Thyroid gland (tissue), 4 donors: ENCODE measurements around the gene MAP7D1. TPM values are rescaled to one million over a fixed set of nuclear protein-coding genes. Genes with fewer than 3 reads are reported as not detected.

ENCODE experiments used
- DNase-seq, 2 donors: peaks; one replicate each; pipeline ENCODE4 v3.0.0-alpha.2; 2019
- H3K27ac ChIP-seq, 3 donors: fragments of 200-600 bp; sonication (generic); 1 replicate in 2 of 3; 2 replicates in 1 of 3; pipeline ENCODE4 v1.5.1; 2016 to 2019; ENCODE audit warnings: mild to moderate bottlenecking in 1 of 3, moderate library complexity in 1 of 3
- H3K27me3 ChIP-seq: fragments of 200-600 bp; sonication (generic); one replicate; pipeline ENCODE4 v1.5.1; 2019
- H3K36me3 ChIP-seq, 2 donors: fragments of 200-600 bp; sonication (generic); one replicate each; pipeline ENCODE4 v1.5.1; 2016 to 2019
- H3K4me1 ChIP-seq, 2 donors: fragments of 200-600 bp; sonication (generic); one replicate each; pipeline ENCODE4 v1.5.1; 2017 to 2019
- H3K4me3 ChIP-seq, 3 donors: fragments of 200-600 bp; sonication (generic); replicated peaks in 1 of 3; 1 replicate in 2 of 3; 2 replicates in 1 of 3; pipeline ENCODE4 v1.5.1; 2016; ENCODE audit warnings: mild to moderate bottlenecking in 1 of 3
- H3K9me3 ChIP-seq: fragments of 200-600 bp; sonication (generic); one replicate; pipeline ENCODE4 v1.5.1; 2017
- POLR2A ChIP-seq, 2 donors: fragments of 450-650 bp; IDR thresholded peaks; one replicate each; pipeline ENCODE4 v1.6.1; 2017; ENCODE audit warnings: antibody characterized with exemption in 2 of 2, mild to moderate bottlenecking in 2 of 2, moderate library complexity in 1 of 2
- WGBS, 2 donors: methylation state at CpG; one replicate each; pipeline ENCODE4 v1.1.5; 2017; 5-methylcytosine and 5-hydroxymethylcytosine counted together
- intact Hi-C: fragments of 100-400 bp; cut with DNase I; formaldehyde crosslinking; loops from one replicate; pipeline ENCODE4 v1.15.1; 2023
- total RNA-seq, 4 donors: library from RNA; depleted of rRNA; stranded (reverse); fragments of >200 nt; gene quantifications; one replicate each; pipeline ENCODE4 v1.2.3, GENCODE V29; 2016
- TF ChIP-seq, protein P1 (sequence below), 6 experiments: fragments of 200-600 bp in 3 of 6; fragments of 450-650 bp in 3 of 6; sonication (generic) in 3 of 6; IDR thresholded peaks; one replicate each; pipeline ENCODE4 v1.5.1; 2016 to 2019; ENCODE audit warnings: antibody characterized with exemption in 6 of 6, mild to moderate bottlenecking in 2 of 6, inconsistent platforms in 1 of 6, moderate library complexity in 1 of 6

The MAP7D1 gene
- total RNA-seq, 4 donors from 2014 or later = 63.6 to 75.0 (median 68.7) TPM

DNA sequence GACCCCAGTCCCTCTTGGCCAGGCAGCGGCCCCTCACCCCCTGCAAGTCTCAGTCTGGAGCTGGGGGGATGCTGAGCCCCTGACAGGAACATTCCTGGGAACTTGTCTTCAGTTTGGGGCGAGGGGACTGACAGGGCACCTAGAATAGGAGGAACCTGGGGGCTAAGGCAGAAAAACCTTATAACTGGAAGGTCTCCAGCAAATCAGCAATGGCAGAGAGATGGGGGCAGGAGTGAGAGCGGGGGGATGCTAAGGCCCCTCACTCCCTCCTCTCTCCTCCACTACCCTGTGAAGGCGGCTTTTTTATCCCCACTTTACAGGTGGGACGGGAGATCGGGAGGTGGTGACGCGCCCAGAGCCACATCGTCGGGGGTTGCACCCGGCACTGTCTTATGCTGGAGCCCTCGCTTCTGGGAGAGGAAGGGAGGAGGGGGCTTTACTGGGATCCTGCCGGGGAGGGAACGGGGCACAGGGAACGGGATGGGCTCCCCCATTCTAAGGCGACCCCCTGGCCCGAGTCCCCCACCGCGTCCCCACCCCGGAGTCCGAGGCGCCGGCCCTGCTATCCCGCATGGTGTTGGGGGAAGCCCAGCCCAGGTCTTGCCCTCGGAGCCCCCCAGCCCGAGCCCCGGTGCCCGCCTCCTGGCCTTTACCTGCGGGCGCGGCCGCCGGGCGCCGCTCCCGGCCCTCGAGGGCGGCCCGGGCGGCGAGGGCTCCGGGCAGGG is 31.4 kb upstream of the MAP7D1 start:
- intact Hi-C loops = no loop called here
- Histone ChIP-seq H3K27ac (no peak overlapping the region), H3K4me3 (peak overlapping the region in 1 of 3 donors; percentile 35), H3K9me3 (no peaks in the 10 kb centered on the region), H3K27me3 (no peaks in the 10 kb centered on the region), H3K36me3 (no peaks in the 10 kb centered on the region), H3K4me1 (peaks cover 5 to 19% of the 10 kb centered on the region in 2 donors)
- 66 to 69% methylated on average over 12 to 13 of the region's 42 CpGs for WGBS, 2 donors
- no peak for DNase-seq
- no peak for TF ChIP-seq POLR2A (IDR thresholded peaks at IDR 0.05)
- TF ChIP-seq, protein P1, sequence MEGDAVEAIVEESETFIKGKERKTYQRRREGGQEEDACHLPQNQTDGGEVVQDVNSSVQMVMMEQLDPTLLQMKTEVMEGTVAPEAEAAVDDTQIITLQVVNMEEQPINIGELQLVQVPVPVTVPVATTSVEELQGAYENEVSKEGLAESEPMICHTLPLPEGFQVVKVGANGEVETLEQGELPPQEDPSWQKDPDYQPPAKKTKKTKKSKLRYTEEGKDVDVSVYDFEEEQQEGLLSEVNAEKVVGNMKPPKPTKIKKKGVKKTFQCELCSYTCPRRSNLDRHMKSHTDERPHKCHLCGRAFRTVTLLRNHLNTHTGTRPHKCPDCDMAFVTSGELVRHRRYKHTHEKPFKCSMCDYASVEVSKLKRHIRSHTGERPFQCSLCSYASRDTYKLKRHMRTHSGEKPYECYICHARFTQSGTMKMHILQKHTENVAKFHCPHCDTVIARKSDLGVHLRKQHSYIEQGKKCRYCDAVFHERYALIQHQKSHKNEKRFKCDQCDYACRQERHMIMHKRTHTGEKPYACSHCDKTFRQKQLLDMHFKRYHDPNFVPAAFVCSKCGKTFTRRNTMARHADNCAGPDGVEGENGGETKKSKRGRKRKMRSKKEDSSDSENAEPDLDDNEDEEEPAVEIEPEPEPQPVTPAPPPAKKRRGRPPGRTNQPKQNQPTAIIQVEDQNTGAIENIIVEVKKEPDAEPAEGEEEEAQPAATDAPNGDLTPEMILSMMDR (IDR thresholded peaks at IDR 0.05) = no peak

DNA sequence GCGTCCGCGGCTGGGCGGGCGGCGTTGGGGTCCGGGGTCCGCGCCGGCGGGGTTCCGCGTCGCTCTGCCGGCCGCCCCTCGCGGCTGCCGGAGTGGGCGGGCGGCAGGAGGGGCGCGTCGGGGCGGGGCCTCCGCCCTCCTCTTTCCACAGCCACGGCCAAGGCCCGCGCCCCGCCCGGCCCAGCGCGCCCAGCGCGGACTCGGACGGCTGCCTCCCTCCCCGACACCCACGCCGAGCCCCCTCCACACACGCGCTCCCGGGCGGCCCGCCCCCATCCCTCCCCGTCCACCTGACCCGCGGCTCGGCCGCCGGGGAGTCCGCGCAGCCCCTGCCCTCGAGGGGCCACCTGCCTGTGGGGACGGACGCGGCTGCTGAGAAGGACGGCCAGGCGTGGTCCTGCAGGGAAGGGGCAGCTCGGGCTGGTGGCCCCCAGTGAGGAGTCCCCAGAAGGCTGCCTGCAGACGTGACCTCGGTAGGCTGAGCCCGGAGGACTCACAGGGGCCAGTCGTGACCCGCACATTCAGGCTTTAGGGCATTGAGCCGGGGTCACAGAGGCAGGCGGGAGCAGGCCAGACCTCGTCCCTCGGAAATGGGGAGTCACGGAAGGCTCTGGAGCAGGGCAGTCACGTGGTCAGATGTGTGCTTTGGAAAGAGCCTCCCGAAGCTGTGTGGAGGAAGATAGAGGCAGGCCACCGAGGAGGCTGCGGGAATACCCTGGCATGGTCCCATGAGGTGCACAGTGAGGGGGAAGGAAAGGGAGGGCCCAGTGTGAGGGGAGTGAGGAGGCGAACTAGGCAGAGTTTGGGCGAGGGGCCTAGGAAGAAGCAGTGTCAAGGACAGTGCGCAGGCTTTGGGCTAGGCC is 30.6 kb upstream of the MAP7D1 start, which contains the start of gene COL8A2:
Gene COL8A2 (minus strand): TSS at position 94 of the 863 bp plus-strand sequence. CDS start 24,980 bp downstream, outside the sequence.
- Histone ChIP-seq H3K27ac (peak within 1 kb of the TSS in 1 of 3 donors; percentile 45), H3K27me3 (no peaks in the 10 kb centered on the region), H3K4me3 (peak within 1 kb of the TSS in 1 of 3 donors; percentile 35), H3K4me1 (peaks cover 5 to 19% of the 10 kb centered on the region in 2 donors), H3K36me3 (no peaks in the 10 kb centered on the region), H3K9me3 (no peaks in the 10 kb centered on the region)
- TF ChIP-seq, protein P1 (IDR thresholded peaks at IDR 0.05) = no peak
- TF ChIP-seq POLR2A (IDR thresholded peaks at IDR 0.05) = peak in 1 of 2 donors; percentile 37
- intact Hi-C loops = no loop called here
- 28 to 32% methylated on average over 25 of the region's 77 CpGs for WGBS, 2 donors
- DNase-seq = peak; percentile 80 to 83

DNA sequence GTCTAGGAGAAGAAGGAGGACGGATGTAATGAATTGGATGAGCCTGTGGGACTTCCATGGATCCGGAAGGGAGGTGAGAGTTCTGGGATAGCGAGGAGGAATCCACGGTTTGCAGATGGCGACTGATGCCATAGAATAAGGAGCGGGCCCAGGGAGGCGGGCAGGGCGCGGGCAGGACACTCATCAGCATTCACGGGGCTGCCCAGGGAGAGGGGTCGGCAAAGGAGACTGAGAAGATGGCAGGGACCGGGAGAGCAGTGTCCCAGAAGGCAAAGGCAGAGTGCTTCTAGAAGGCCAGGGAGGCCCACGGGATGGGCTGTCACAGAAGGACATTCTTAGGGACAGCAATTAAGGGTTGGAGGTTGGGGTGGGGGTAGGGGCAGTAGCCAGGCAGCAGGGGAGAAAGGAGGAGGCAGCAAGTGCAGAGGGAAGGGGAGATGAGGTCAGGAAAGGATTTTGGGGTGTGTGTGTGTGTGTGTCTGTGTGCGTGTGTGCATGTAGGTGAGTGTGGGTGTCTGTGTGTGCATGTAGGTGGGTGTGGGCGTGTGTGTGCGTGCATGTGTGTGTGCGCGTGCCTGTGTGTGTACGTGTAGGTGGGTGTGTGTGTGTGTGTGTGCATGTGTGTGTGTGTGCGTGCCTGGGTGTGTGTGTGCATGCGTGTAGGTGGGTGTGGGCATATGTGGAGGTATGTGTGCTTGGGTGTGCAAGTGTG is 29.8 kb upstream of the MAP7D1 start:
- Histone ChIP-seq H3K36me3 (no peaks in the 10 kb centered on the region), H3K27me3 (no peaks in the 10 kb centered on the region), H3K9me3 (no peaks in the 10 kb centered on the region), H3K27ac (no peak overlapping the region), H3K4me1 (peaks cover 5 to 19% of the 10 kb centered on the region in 2 donors), H3K4me3 (no peak overlapping the region)
- WGBS, 2 donors = 83 to 85% methylated on average over 21 of the region's 21 CpGs
- no peak for DNase-seq
- intact Hi-C loops = no loop called here
- TF ChIP-seq, protein P1 (IDR thresholded peaks at IDR 0.05) = no peak
- TF ChIP-seq POLR2A (IDR thresholded peaks at IDR 0.05) = no peak

DNA sequence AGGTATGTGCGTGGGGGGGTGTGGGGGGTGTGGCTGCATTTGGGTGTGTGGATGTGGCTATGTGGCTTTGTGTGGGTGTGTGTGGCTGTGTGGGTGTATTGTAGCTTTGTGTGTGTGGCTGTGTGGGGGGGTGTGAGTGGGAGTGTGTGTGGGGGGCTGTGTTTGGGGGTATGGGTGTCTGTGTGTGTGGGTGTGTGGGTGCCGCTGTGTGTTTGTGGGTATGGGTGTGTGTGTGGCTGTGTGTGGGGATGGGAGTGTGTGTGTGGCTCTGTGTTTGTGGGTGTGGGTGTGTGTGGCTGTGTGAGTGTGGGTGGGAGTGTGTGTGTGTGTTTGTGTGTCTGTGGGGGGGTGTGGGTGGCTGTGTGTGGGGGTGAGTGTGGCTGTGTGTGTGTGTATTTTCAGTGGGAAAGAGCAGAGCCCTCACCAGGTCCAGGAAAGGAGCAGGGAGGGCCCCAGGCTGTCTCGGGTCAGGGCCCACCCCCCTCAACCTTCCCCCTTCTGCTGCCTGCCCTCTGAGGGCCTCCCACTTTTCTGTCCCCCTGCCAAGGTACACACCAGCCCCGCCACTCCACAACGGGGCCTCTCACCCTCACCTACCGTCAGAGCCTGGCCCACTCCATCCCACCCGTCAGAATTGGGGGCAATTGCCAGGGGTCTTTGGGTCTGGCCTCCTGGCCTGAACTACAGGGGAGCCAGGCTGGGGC is 29.0 kb upstream of the MAP7D1 start:
- WGBS, 2 donors = 58 to 60% methylated on average over 6 to 7 of the region's 7 CpGs
- H3K9me3 ChIP-seq = no peaks in the 10 kb centered on the region
- no peak overlapping the region for H3K27ac ChIP-seq
- H3K4me3 ChIP-seq = no peak overlapping the region
- DNase-seq = no peak
- TF ChIP-seq, protein P1 (IDR thresholded peaks at IDR 0.05) = no peak
- TF ChIP-seq POLR2A (IDR thresholded peaks at IDR 0.05) = no peak
- intact Hi-C loops = no loop called here
- H3K4me1 ChIP-seq = peaks cover 5 to 19% of the 10 kb centered on the region in 2 donors
- H3K36me3 ChIP-seq = no peaks in the 10 kb centered on the region
- H3K27me3 ChIP-seq = no peaks in the 10 kb centered on the region
